Measurements from ENCODE around the gene MGAT4C. TPM values are rescaled to one million over a fixed set of nuclear protein-coding genes. Genes with fewer than 3 reads are reported as not detected.

MGAT4C gene
- total and polyA plus RNA-seq, 2 of the 8 experiments (the other 6 are each of a cell fraction or from before 2014, with no cell fraction given): 1.6 to 2.5 TPM

- Histone ChIP-seq H2BK15ac (ENCODE audit: low read length) (no peak overlapping the region), H3K27me3 (replicated peaks in 1 of 4; ENCODE audit: control insufficient read depth in 3 of 4, extremely low read depth in 1 of 4, insufficient read depth in 3 of 4, low read length in 3 of 4) (no peaks in the 10 kb centered on the region), H4K20me1 (replicated peaks in 1 of 2; ENCODE audit: control insufficient read depth in 1 of 2, insufficient read depth in 2 of 2, low read length in 2 of 2) (no peaks in the 10 kb centered on the region), H3K4me2 (ENCODE audit: insufficient read depth in 1 of 2, low read depth in 2 of 2, low read length in 2 of 2) (no peak overlapping the region), H4K91ac (replicated peaks; ENCODE audit: insufficient read length, low read length) (no peak overlapping the region), H2BK120ac (replicated peaks; ENCODE audit: low read depth, low read length) (no peak overlapping the region), H2BK5ac (ENCODE audit: low read depth, low read length) (no peak overlapping the region), H3K4ac (replicated peaks; ENCODE audit: insufficient read length, low read depth, low read length) (no peak overlapping the region), H3K79me1 (ENCODE audit: low read depth, low read length) (no peaks in the 10 kb centered on the region), H3K36me3 (ENCODE audit: control insufficient read depth in 2 of 4, insufficient read depth in 4 of 4, low read length in 3 of 4) (no peaks in the 10 kb centered on the region), H4K8ac (ENCODE audit: extremely low read depth, insufficient read depth, low read length) (no peak overlapping the region), H3K27ac (ENCODE audit: low read depth, low read length) (no peak overlapping the region), H3K18ac (ENCODE audit: extremely low read depth, low read length) (no peak overlapping the region), H3K4me1 (replicated peaks in 1 of 4; ENCODE audit: control insufficient read depth in 3 of 4, insufficient read depth in 4 of 4, low read length in 3 of 4) (0 out of 7 replicates have a peak, but pooled peaks cover 0 to 4% (median 0%) of the 10 kb centered on the region in 4 experiments), H3K14ac (ENCODE audit: insufficient read length) (no peak overlapping the region), H3K79me2 (ENCODE audit: control insufficient read depth in 1 of 2, insufficient read depth in 2 of 2, low read length in 2 of 2) (no peaks in the 10 kb centered on the region), H3K9me3 (ENCODE audit: insufficient read depth in 2 of 2, low read depth in 1 of 2, low read length in 1 of 2) (no peaks in the 10 kb centered on the region), H2BK12ac (ENCODE audit: low read depth, low read length) (no peak overlapping the region), H2AFZ (ENCODE audit: low read length) (no peak overlapping the region), H3K23me2 (ENCODE audit: low read depth, low read length) (no peaks in the 10 kb centered on the region), H4K5ac (ENCODE audit: insufficient read length, low read depth, low read length) (no peak overlapping the region), H3K23ac (ENCODE audit: insufficient read length) (no peak overlapping the region), H2AK5ac (ENCODE audit: low read depth, low read length) (no peak overlapping the region), H3K9ac (replicated peaks in 1 of 4; ENCODE audit: extremely low read depth in 1 of 4, low read depth in 3 of 4, low read length in 3 of 4) (no peak overlapping the region), H3K4me3 (ENCODE audit: extremely low read depth in 1 of 4, insufficient read depth in 2 of 4, low read depth in 3 of 4, low read length in 4 of 4) (no peak overlapping the region), H2BK20ac (ENCODE audit: low read length) (no peak overlapping the region), H3K56ac (replicated peaks; ENCODE audit: insufficient read length, low read depth, low read length) (no peak overlapping the region)
- ChIA-PET CTCF (ENCODE audit: partially characterized antibody) (no interaction called here), POLR2A (ENCODE audit: partially characterized antibody) (no interaction called here)
- no peak for TF ChIP-seq ATF3 (IDR thresholded peaks at IDR 0.05; ENCODE audit: insufficient read depth, low read depth, low read length)
- TF ChIP-seq ASH2L (IDR thresholded peaks at IDR 0.05; ENCODE audit: low read length): no peak
- TF ChIP-seq RAD21 (IDR thresholded peaks at IDR 0.05 in 1 of 2, conservative IDR thresholded peaks at IDR 0.05 in 1 of 2; ENCODE audit: low read depth in 2 of 2, low read length in 2 of 2): no peak
- TF ChIP-seq GABPA (IDR thresholded peaks at IDR 0.05; ENCODE audit: borderline replicate concordance, insufficient read depth, low read length): no peak
- no peak for TF ChIP-seq PHF8 (conservative IDR thresholded peaks at IDR 0.05; ENCODE audit: low read depth, low read length)
- TF ChIP-seq GTF2F1 (IDR thresholded peaks at IDR 0.05; ENCODE audit: borderline replicate concordance, low read depth, low read length): no peak
- no peak for TF ChIP-seq BCL11A (IDR thresholded peaks at IDR 0.05; ENCODE audit: low read depth in 2 of 2, low read length in 2 of 2)
- no peak for TF ChIP-seq KDM4A (IDR thresholded peaks at IDR 0.05; ENCODE audit: low read depth, low read length, severe bottlenecking)
- TF ChIP-seq TBP (IDR thresholded peaks at IDR 0.05; ENCODE audit: low read depth, low read length): no peak
- no peak for TF ChIP-seq NANOG (IDR thresholded peaks at IDR 0.05; ENCODE audit: insufficient read depth, low read depth, low read length, poor library complexity, severe bottlenecking)
- no peak for TF ChIP-seq CHD1 (IDR thresholded peaks at IDR 0.05; ENCODE audit: low read depth, low read length)
- 72% methylated on average over 1 of the region's 1 CpG; no CpG with 5 or more reads in 1 of the 2 experiments for WGBS, 2 experiments (ENCODE audit: extremely low coverage in 1 of 2, insufficient coverage in 1 of 2, insufficient read length in 1 of 2, insufficient replicate concordance in 2 of 2, low coverage in 1 of 2, low lambda C conversion rate in 2 of 2, missing lambda C conversion rate in 1 of 2)
- no peak for FAIRE-seq
- DNase-seq (ENCODE audit: low read depth in 1 of 2, low spot score in 2 of 2): no peak
Observed at GRCh38 chr12:86143162-86143561, 113.0 kb downstream of the MGAT4C start.

All from H1 (cell line).